GM23338 (cell line): Measurements from ENCODE around the gene RIPOR3. TPM values are rescaled to one million over a fixed set of nuclear protein-coding genes. Genes with fewer than 3 reads are reported as not detected.

Experiments used
- ATAC-seq: fragments of 200-7000 bp; cut with Tn5 transposase; 3 replicates; pipeline ENCODE4 v1.9.1; 2020
- DNase-seq: peaks from one replicate; pipeline ENCODE4 v3.0.0-alpha.2; 2015; ENCODE audit warnings: low spot score
- H2AFZ ChIP-seq: fragments of 200-600 bp; sonication (generic); 2 replicates; pipeline ENCODE4 v1.8.0; 2016; ENCODE audit warnings: antibody characterized with exemption, mild to moderate bottlenecking, moderate library complexity
- H3F3A ChIP-seq: fragments of 200-600 bp; sonication (generic); replicated peaks from 2 replicates; pipeline ENCODE4 v1.8.0; 2017; ENCODE audit warnings: antibody characterized with exemption, mixed run types, low read depth
- H3K27ac ChIP-seq: fragments of 200-600 bp; sonication (generic); 2 replicates; pipeline ENCODE4 v1.6.1; 2016; ENCODE audit warnings: low read depth
- H3K27me3 ChIP-seq: fragments of 200-600 bp; sonication (generic); 2 replicates; pipeline ENCODE4 v1.8.0; 2016; ENCODE audit warnings: mild to moderate bottlenecking, mixed run types, moderate library complexity; ENCODE audit not compliant: insufficient read depth
- H3K36me3 ChIP-seq: fragments of 200-600 bp; sonication (generic); 2 replicates; pipeline ENCODE4 v1.8.0; 2016; ENCODE audit warnings: mild to moderate bottlenecking; ENCODE audit not compliant: insufficient read depth
- H3K4me1 ChIP-seq: fragments of 200-600 bp; sonication (generic); 2 replicates; pipeline ENCODE4 v1.8.0; 2016; ENCODE audit warnings: mild to moderate bottlenecking, moderate library complexity; ENCODE audit not compliant: insufficient read depth
- H3K4me2 ChIP-seq: fragments of 200-600 bp; sonication (generic); 2 replicates; pipeline ENCODE4 v1.7.1; 2017; ENCODE audit warnings: mixed run types
- H3K4me3 ChIP-seq: fragments of 200-600 bp; sonication (generic); 2 replicates; pipeline ENCODE4 v1.6.1; 2016; ENCODE audit warnings: mixed run types
- H3K79me2 ChIP-seq: fragments of 200-600 bp; sonication (generic); replicated peaks from 2 replicates; pipeline ENCODE4 v1.8.0; 2017; ENCODE audit warnings: mild to moderate bottlenecking; ENCODE audit not compliant: insufficient read depth
- H3K9me2 ChIP-seq: fragments of 200-600 bp; sonication (generic); 2 replicates; pipeline ENCODE4 v1.8.0; 2017; ENCODE audit not compliant: insufficient read depth
- H4K20me1 ChIP-seq: fragments of 200-600 bp; sonication (generic); replicated peaks from 2 replicates; pipeline ENCODE4 v1.8.0; 2017; ENCODE audit warnings: mild to moderate bottlenecking; ENCODE audit not compliant: insufficient read depth
- H3K27ac Mint-ChIP-seq: 2 replicates; pipeline ENCODE4 v1.8.0; 2020; ENCODE audit warnings: inconsistent platforms, mild to moderate bottlenecking, moderate library complexity, mixed read lengths
- H3K27me3 Mint-ChIP-seq: 3 replicates; pipeline ENCODE4 v1.8.0; 2022; ENCODE audit warnings: low read depth, mild to moderate bottlenecking, moderate library complexity, mixed read lengths, inconsistent platforms; ENCODE audit not compliant: insufficient read depth, poor library complexity
- H3K36me3 Mint-ChIP-seq: 3 replicates; pipeline ENCODE4 v1.8.0; 2021; ENCODE audit warnings: low read depth, mild to moderate bottlenecking, inconsistent platforms, moderate library complexity, mixed read lengths
- H3K4me1 Mint-ChIP-seq: 3 replicates; pipeline ENCODE4 v1.8.0; 2020; ENCODE audit warnings: mild to moderate bottlenecking, inconsistent platforms, mixed read lengths
- H3K4me3 Mint-ChIP-seq: 3 replicates; pipeline ENCODE4 v1.8.0; 2021; ENCODE audit warnings: moderate library complexity, mild to moderate bottlenecking, inconsistent platforms, mixed read lengths
- H3K9me3 Mint-ChIP-seq: 3 replicates; pipeline ENCODE4 v1.8.0; 2020; ENCODE audit warnings: moderate library complexity, mild to moderate bottlenecking, inconsistent platforms, mixed read lengths
- CREB1 ChIP-seq: fragments of 250-450 bp; sonication (Bioruptor Pico); IDR thresholded peaks from 2 replicates; pipeline ENCODE4 v1.5.0; 2020; ENCODE audit warnings: low read depth, mild to moderate bottlenecking, moderate library complexity
- EZH2 ChIP-seq: fragments of 200-600 bp; sonication (generic); IDR thresholded peaks from one replicate; pipeline ENCODE4 v1.8.0; 2017; ENCODE audit warnings: antibody characterized with exemption, mild to moderate bottlenecking, low read depth; ENCODE audit not compliant: unreplicated experiment
- EZH2phosphoT487 ChIP-seq: fragments of 200-600 bp; sonication (generic); IDR thresholded peaks from one replicate; pipeline ENCODE4 v1.8.1; 2018; ENCODE audit warnings: antibody characterized with exemption; ENCODE audit not compliant: unreplicated experiment
- JUNB ChIP-seq: IDR thresholded peaks from one replicate; pipeline ENCODE4 v1.6.1; 2016; ENCODE audit warnings: antibody characterized with exemption; ENCODE audit not compliant: unreplicated experiment
- NANOG ChIP-seq: IDR thresholded peaks from 2 replicates; pipeline ENCODE4 v1.6.1; 2016; ENCODE audit warnings: antibody characterized with exemption, borderline replicate concordance
- POLR2AphosphoS5 ChIP-seq: IDR thresholded peaks from 2 replicates; pipeline ENCODE4 v1.6.1; 2016; ENCODE audit warnings: antibody characterized with exemption, low read depth
- ZNF114 ChIP-seq: fragments of 250-450 bp; sonication (Bioruptor Pico); IDR thresholded peaks from 2 replicates; pipeline ENCODE4 v1.5.0; 2020; ENCODE audit warnings: mild to moderate bottlenecking, moderate library complexity
- ZNF331 ChIP-seq: fragments of 250-450 bp; sonication (Bioruptor Pico); IDR thresholded peaks from 2 replicates; pipeline ENCODE4 v1.5.0; 2020; ENCODE audit warnings: low read depth, mild to moderate bottlenecking, moderate library complexity
- polyA plus RNA-seq: library from polyadenylated mRNA; unstranded; fragments of >200 nt; fragmentation: Nextera tagmentation; extraction: Ambion mirVana; gene quantifications from 2 replicates; pipeline ENCODE4 v1.2.1, GENCODE V29; 2016
- total RNA-seq: library from RNA; depleted of rRNA; stranded (reverse); fragments of >200 nt; shearing (Covaris generic); gene quantifications from 2 replicates; pipeline ENCODE4 v1.2.3, GENCODE V29; 2014
- TF ChIP-seq, protein P1 (sequence below), 2 experiments: fragments of 200-600 bp in 1 of 2; sonication (generic) in 1 of 2; conservative IDR thresholded peaks; 2 replicates each; pipeline versions ENCODE4 v1.5.1 to v1.6.1; 2016 to 2017; ENCODE audit warnings: antibody characterized with exemption in 2 of 2, low read depth in 2 of 2, mild to moderate bottlenecking in 2 of 2, moderate library complexity in 1 of 2
- TF ChIP-seq, protein P2 (sequence below): fragments of 250-450 bp; sonication (Bioruptor Pico); IDR thresholded peaks from 2 replicates; pipeline ENCODE4 v1.5.0; 2020; ENCODE audit warnings: mild to moderate bottlenecking, moderate library complexity
- TF ChIP-seq, protein P3 (sequence below): IDR thresholded peaks from 2 replicates; pipeline ENCODE4 v1.6.1; 2016; ENCODE audit warnings: antibody characterized with exemption

Gene RIPOR3
- total and polyA plus RNA-seq, 2 experiments from 2014 or later, result 4.9 to 6.3 TPM

DNA sequence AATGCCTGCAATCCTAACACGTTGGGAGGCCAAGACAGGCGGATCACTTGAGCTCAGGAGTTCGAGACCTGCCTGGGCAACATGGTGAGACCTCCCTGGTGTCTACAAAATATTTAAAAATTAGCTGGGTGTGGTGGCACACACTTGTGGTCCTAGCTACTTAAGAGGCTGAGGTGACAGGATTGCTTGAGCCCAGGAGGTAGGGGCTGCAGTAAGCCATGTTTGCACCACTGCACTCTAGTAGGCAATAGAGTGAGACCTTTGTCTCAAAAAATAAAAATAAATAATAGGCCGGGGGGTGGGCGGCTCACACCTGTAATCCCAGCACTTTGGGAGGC lies 18.3 kb upstream of the RIPOR3 start:
- no peak overlapping the region for H2AFZ ChIP-seq

DNA sequence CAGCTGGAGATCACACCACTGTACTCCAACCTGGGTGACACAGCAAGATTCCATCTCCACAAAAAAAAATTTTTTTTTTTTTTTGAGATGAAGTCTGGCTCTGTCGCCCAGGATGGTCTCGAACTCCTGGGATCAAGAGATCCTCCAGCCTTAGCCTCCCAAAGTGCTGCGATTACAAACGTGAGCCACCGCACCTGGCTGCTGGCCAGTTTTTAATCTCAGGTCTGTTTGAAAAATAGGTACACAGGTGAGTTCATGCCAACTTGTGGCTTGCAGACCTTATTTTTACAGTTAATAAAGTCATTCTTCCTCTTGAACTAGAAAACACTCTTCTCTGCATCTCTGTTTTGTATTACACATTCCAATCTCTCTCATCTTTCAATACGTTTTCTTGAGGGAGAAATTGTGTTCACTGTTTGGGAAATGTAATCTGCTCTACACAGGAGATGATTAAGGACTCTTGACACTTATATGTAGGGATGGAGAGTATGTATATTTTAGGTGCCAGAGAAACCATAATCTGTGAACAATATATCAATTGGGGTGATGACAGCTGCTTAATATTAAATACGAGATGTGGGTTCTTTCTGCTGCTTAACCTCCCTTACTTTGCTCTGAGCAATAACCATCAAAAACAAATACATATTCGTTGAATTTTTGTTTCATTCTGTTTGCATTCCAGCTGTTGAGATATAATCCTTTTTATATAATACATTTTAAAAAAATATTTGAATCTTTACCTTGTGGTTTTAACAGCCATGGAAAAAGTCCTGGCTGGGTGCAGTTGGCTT lies 17.7 kb upstream of the RIPOR3 start:
- no peak overlapping the region for H3K4me3 ChIP-seq
- no peaks in the 10 kb centered on the region for H3F3A ChIP-seq
- H3K36me3 ChIP-seq, result no peaks in the 10 kb centered on the region
- H3K27ac ChIP-seq, result no peak overlapping the region
- Mint-ChIP-seq H3K9me3 (no peaks in the 10 kb centered on the region; the same call in 2 of the 3 replicates), H3K27ac (no peak overlapping the region), H3K4me3 (no peak overlapping the region), H3K36me3 (no peaks in the 10 kb centered on the region), H3K4me1 (peaks cover 29% of the 10 kb centered on the region), H3K27me3 (peaks cover 10% of the 10 kb centered on the region)
- no peaks in the 10 kb centered on the region for H3K9me2 ChIP-seq
- peaks cover 5% of the 10 kb centered on the region; the same call in 1 of the 2 replicates for H3K4me1 ChIP-seq
- no peaks in the 10 kb centered on the region for H3K27me3 ChIP-seq
- H3K79me2 ChIP-seq, result no peaks in the 10 kb centered on the region
- DNase-seq (no peak), ATAC-seq (no peak)
- H2AFZ ChIP-seq, result no peak overlapping the region
- no peaks in the 10 kb centered on the region for H4K20me1 ChIP-seq
- TF ChIP-seq ZNF114 (no peak), JUNB (no peak), EZH2 (no peak), CREB1 (CRISPR knock-in tag) (no peak), ZNF331 (CRISPR knock-in tag) (no peak), EZH2phosphoT487 (no peak)
- TF ChIP-seq, protein P1, sequence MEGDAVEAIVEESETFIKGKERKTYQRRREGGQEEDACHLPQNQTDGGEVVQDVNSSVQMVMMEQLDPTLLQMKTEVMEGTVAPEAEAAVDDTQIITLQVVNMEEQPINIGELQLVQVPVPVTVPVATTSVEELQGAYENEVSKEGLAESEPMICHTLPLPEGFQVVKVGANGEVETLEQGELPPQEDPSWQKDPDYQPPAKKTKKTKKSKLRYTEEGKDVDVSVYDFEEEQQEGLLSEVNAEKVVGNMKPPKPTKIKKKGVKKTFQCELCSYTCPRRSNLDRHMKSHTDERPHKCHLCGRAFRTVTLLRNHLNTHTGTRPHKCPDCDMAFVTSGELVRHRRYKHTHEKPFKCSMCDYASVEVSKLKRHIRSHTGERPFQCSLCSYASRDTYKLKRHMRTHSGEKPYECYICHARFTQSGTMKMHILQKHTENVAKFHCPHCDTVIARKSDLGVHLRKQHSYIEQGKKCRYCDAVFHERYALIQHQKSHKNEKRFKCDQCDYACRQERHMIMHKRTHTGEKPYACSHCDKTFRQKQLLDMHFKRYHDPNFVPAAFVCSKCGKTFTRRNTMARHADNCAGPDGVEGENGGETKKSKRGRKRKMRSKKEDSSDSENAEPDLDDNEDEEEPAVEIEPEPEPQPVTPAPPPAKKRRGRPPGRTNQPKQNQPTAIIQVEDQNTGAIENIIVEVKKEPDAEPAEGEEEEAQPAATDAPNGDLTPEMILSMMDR (conservative IDR thresholded peaks at IDR 0.05; ENCODE audit: low read depth in 2 of 2), result no peak
- TF ChIP-seq, protein P2, sequence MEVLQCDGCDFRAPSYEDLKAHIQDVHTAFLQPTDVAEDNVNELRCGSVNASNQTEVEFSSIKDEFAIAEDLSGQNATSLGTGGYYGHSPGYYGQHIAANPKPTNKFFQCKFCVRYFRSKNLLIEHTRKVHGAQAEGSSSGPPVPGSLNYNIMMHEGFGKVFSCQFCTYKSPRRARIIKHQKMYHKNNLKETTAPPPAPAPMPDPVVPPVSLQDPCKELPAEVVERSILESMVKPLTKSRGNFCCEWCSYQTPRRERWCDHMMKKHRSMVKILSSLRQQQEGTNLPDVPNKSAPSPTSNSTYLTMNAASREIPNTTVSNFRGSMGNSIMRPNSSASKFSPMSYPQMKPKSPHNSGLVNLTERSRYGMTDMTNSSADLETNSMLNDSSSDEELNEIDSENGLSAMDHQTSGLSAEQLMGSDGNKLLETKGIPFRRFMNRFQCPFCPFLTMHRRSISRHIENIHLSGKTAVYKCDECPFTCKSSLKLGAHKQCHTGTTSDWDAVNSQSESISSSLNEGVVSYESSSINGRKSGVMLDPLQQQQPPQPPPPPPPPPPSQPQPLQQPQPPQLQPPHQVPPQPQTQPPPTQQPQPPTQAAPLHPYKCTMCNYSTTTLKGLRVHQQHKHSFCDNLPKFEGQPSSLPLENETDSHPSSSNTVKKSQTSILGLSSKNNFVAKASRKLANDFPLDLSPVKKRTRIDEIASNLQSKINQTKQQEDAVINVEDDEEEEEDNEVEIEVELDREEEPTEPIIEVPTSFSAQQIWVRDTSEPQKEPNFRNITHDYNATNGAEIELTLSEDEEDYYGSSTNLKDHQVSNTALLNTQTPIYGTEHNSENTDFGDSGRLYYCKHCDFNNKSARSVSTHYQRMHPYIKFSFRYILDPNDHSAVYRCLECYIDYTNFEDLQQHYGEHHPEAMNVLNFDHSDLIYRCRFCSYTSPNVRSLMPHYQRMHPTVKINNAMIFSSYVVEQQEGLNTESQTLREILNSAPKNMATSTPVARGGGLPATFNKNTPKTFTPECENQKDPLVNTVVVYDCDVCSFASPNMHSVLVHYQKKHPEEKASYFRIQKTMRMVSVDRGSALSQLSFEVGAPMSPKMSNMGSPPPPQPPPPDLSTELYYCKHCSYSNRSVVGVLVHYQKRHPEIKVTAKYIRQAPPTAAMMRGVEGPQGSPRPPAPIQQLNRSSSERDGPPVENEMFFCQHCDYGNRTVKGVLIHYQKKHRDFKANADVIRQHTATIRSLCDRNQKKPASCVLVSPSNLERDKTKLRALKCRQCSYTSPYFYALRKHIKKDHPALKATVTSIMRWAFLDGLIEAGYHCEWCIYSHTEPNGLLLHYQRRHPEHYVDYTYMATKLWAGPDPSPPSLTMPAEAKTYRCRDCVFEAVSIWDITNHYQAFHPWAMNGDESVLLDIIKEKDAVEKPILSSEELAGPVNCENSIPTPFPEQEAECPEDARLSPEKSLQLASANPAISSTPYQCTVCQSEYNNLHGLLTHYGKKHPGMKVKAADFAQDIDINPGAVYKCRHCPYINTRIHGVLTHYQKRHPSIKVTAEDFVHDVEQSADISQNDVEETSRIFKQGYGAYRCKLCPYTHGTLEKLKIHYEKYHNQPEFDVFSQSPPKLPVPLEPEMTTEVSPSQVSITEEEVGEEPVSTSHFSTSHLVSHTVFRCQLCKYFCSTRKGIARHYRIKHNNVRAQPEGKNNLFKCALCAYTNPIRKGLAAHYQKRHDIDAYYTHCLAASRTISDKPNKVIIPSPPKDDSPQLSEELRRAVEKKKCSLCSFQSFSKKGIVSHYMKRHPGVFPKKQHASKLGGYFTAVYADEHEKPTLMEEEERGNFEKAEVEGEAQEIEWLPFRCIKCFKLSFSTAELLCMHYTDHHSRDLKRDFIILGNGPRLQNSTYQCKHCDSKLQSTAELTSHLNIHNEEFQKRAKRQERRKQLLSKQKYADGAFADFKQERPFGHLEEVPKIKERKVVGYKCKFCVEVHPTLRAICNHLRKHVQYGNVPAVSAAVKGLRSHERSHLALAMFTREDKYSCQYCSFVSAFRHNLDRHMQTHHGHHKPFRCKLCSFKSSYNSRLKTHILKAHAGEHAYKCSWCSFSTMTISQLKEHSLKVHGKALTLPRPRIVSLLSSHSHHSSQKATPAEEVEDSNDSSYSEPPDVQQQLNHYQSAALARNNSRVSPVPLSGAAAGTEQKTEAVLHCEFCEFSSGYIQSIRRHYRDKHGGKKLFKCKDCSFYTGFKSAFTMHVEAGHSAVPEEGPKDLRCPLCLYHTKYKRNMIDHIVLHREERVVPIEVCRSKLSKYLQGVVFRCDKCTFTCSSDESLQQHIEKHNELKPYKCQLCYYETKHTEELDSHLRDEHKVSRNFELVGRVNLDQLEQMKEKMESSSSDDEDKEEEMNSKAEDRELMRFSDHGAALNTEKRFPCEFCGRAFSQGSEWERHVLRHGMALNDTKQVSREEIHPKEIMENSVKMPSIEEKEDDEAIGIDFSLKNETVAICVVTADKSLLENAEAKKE (CRISPR knock-in tag), result no peak
- TF ChIP-seq, protein P3, sequence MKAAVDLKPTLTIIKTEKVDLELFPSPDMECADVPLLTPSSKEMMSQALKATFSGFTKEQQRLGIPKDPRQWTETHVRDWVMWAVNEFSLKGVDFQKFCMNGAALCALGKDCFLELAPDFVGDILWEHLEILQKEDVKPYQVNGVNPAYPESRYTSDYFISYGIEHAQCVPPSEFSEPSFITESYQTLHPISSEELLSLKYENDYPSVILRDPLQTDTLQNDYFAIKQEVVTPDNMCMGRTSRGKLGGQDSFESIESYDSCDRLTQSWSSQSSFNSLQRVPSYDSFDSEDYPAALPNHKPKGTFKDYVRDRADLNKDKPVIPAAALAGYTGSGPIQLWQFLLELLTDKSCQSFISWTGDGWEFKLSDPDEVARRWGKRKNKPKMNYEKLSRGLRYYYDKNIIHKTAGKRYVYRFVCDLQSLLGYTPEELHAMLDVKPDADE, result no peak
- no peak overlapping the region for H3K4me2 ChIP-seq

More for the DNA sequence above, 18.3 kb upstream of the RIPOR3 start:
- H3K36me3 ChIP-seq, result no peaks in the 10 kb centered on the region
- H3F3A ChIP-seq, result no peaks in the 10 kb centered on the region
- TF ChIP-seq POLR2AphosphoS5, result no peak
- TF ChIP-seq NANOG, result no peak
- Mint-ChIP-seq H3K36me3 (no peaks in the 10 kb centered on the region), H3K27ac (no peak overlapping the region), H3K4me3 (no peak overlapping the region), H3K4me1 (peaks cover 27% of the 10 kb centered on the region), H3K9me3 (no peaks in the 10 kb centered on the region; the same call in 2 of the 3 replicates), H3K27me3 (peaks cover 6% of the 10 kb centered on the region)
- no peak for DNase-seq
- no peaks in the 10 kb centered on the region for H3K79me2 ChIP-seq
- no peak for ATAC-seq
- no peak overlapping the region for H3K4me3 ChIP-seq
- no peak overlapping the region for H3K27ac ChIP-seq
- no peaks in the 10 kb centered on the region for H3K27me3 ChIP-seq
- no peaks in the 10 kb centered on the region for H4K20me1 ChIP-seq
- peaks cover 5% of the 10 kb centered on the region; the same call in 1 of the 2 replicates for H3K4me1 ChIP-seq
- H3K9me2 ChIP-seq, result no peaks in the 10 kb centered on the region
- H3K4me2 ChIP-seq, result no peak overlapping the region
